ENCODE results near the gene SLC6A1.

SLC6A1 gene

DNA sequence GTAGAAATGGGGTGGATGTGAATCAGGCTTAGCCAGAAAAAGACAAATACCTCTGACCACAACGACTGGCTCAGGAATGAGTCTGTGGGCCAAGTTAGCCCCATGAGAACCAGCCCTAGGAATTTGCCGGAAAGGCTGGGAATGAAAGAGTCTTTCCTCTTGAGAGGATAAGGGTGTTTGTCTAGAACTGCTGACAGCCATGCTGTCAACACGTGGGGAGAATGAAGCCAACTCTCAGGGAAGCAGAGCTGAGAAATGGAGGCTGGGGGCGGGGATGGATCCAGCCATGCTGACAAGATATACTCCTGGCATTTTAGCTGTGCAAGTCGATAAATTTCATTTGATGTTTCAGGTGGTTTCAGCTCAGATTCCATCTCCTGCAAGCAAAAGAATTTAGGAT, 10.6 kb upstream of the SLC6A1 start:
- Histone ChIP-seq H3K4me1 (ENCODE audit: control insufficient read depth, insufficient read depth, low read length) (peaks cover 2% of the 10 kb centered on the region), H3K27ac (ENCODE audit: low read length) (no peak overlapping the region), H3K36me3 (ENCODE audit: control insufficient read depth in 2 of 2, insufficient read depth in 2 of 2, low read length in 2 of 2) (no peaks in the 10 kb centered on the region), H3K9ac (ENCODE audit: low read length in 2 of 2) (no peak overlapping the region), H3K27me3 (ENCODE audit: control insufficient read depth in 1 of 2, insufficient read depth in 2 of 2, low read length in 2 of 2) (peaks cover 0 to 3% of the 10 kb centered on the region in 2 donors), H3K9me3 (ENCODE audit: control insufficient read depth in 2 of 2, low read length in 2 of 2) (no peaks in the 10 kb centered on the region), H3K4me3 (ENCODE audit: low read length in 2 of 2) (no peak overlapping the region)

GRCh38 chr3:10982782-10983181, 9.8 kb upstream of the SLC6A1 start:
- Histone ChIP-seq H3K4me1 (ENCODE audit: control insufficient read depth, insufficient read depth, low read length) (peaks cover 2% of the 10 kb centered on the region), H3K9me3 (ENCODE audit: control insufficient read depth in 2 of 2, low read length in 2 of 2) (no peaks in the 10 kb centered on the region), H3K36me3 (ENCODE audit: control insufficient read depth in 2 of 2, insufficient read depth in 2 of 2, low read length in 2 of 2) (no peaks in the 10 kb centered on the region), H3K9ac (ENCODE audit: low read length in 2 of 2) (no peak overlapping the region), H3K27ac (ENCODE audit: low read length) (no peak overlapping the region), H3K27me3 (ENCODE audit: control insufficient read depth in 1 of 2, insufficient read depth in 2 of 2, low read length in 2 of 2) (peaks cover 0 to 3% of the 10 kb centered on the region in 2 donors), H3K4me3 (ENCODE audit: low read length in 2 of 2) (peak overlapping the region in 1 of 2 donors; percentile 35)

DNA sequence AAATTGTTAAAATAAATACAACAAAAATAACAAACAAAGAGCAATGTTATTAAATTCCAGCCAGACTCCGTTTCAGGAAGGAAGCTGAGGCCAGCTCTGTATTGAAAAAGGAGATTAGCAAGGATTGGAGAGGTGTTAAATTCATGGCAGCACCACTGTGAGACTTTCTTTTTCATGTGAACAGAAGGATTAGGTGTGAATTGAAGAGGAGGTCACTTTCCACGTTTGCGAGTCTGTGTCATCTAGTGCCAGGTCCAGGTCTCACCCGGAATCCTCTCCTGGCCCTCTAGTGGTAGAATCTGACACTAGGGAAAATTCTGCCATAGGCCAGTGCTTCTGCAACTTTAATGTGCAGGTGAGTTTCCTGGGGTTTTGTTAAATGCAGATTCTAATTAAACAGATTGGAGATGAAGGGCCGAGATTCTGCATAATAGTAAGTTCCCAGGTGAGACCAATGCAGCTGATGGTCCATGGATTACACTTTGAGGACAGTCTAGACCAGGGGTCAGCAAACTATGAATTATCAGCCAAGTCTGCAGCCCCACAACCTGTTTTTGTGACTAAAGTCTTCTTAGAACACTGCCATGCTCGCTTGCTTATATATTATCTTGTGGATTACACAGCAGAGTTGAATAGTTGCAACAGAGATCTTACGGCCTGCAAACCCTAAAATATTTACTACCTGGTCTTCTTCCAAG, 9.2 kb upstream of the SLC6A1 start:
- H3K4me1 ChIP-seq (ENCODE audit: control insufficient read depth, insufficient read depth, low read length) = peaks cover 2% of the 10 kb centered on the region
- no peak overlapping the region for H3K27ac ChIP-seq (ENCODE audit: low read length)
- H3K36me3 ChIP-seq (ENCODE audit: control insufficient read depth in 2 of 2, insufficient read depth in 2 of 2, low read length in 2 of 2) = no peaks in the 10 kb centered on the region
- peak overlapping the region in 1 of 2 donors; percentile 51 for H3K9ac ChIP-seq (ENCODE audit: low read length in 2 of 2)
- peak overlapping the region in 1 of 2 donors; percentile 35 for H3K4me3 ChIP-seq (ENCODE audit: low read length in 2 of 2)
- peaks cover 0 to 3% of the 10 kb centered on the region in 2 donors for H3K27me3 ChIP-seq (ENCODE audit: control insufficient read depth in 1 of 2, insufficient read depth in 2 of 2, low read length in 2 of 2)
- H3K9me3 ChIP-seq (ENCODE audit: control insufficient read depth in 2 of 2, low read length in 2 of 2) = no peaks in the 10 kb centered on the region

- no peaks in the 10 kb centered on the region for H3K9me3 ChIP-seq (ENCODE audit: control insufficient read depth in 2 of 2, low read length in 2 of 2)
- H3K4me3 ChIP-seq (ENCODE audit: low read length in 2 of 2) = no peak overlapping the region
- H3K27me3 ChIP-seq (ENCODE audit: control insufficient read depth in 1 of 2, insufficient read depth in 2 of 2, low read length in 2 of 2) = peaks cover 0 to 3% of the 10 kb centered on the region in 2 donors
- peaks cover 2% of the 10 kb centered on the region for H3K4me1 ChIP-seq (ENCODE audit: control insufficient read depth, insufficient read depth, low read length)
- H3K27ac ChIP-seq (ENCODE audit: low read length) = no peak overlapping the region
- H3K36me3 ChIP-seq (ENCODE audit: control insufficient read depth in 2 of 2, insufficient read depth in 2 of 2, low read length in 2 of 2) = no peaks in the 10 kb centered on the region
- no peak overlapping the region for H3K9ac ChIP-seq (ENCODE audit: low read length in 2 of 2)
Measured at GRCh38 chr3:10984371-10984896, 8.1 kb upstream of the SLC6A1 start.

GRCh38 chr3:10985181-10985580, 7.4 kb upstream of the SLC6A1 start:
- Histone ChIP-seq H3K9ac (ENCODE audit: low read length in 2 of 2) (no peak overlapping the region), H3K4me1 (ENCODE audit: control insufficient read depth, insufficient read depth, low read length) (peaks cover 2% of the 10 kb centered on the region), H3K27ac (ENCODE audit: low read length) (no peak overlapping the region), H3K4me3 (ENCODE audit: low read length in 2 of 2) (no peak overlapping the region), H3K9me3 (ENCODE audit: control insufficient read depth in 2 of 2, low read length in 2 of 2) (no peaks in the 10 kb centered on the region), H3K36me3 (ENCODE audit: control insufficient read depth in 2 of 2, insufficient read depth in 2 of 2, low read length in 2 of 2) (no peaks in the 10 kb centered on the region), H3K27me3 (ENCODE audit: control insufficient read depth in 1 of 2, insufficient read depth in 2 of 2, low read length in 2 of 2) (peaks cover 0 to 3% of the 10 kb centered on the region in 2 donors)

DNA sequence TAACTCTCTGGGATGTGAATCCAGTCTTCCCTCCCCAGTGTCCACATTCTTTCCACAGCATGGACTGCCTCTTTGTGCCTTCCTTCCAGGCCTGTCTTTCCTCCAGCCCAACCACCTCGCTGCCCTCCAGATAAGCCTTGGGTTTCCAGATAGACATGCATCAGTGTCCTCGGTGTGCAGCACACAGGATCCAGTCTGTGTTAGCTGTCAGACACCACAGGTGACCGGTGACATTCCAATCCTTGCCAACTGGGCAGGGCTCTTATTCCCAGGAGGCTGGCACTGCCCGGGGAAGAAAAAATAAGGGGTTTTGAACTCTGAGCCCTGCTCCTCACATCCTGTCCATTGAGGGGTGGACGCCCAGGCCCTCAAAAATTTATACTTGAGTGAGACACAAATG, 6.0 kb upstream of the SLC6A1 start:
- Histone ChIP-seq H3K27ac (ENCODE audit: low read length) (no peak overlapping the region), H3K9ac (ENCODE audit: low read length in 2 of 2) (no peak overlapping the region), H3K27me3 (ENCODE audit: control insufficient read depth in 1 of 2, insufficient read depth in 2 of 2, low read length in 2 of 2) (peaks cover 0 to 6% of the 10 kb centered on the region in 2 donors), H3K9me3 (ENCODE audit: control insufficient read depth in 2 of 2, low read length in 2 of 2) (no peaks in the 10 kb centered on the region), H3K4me3 (ENCODE audit: low read length in 2 of 2) (no peak overlapping the region), H3K36me3 (ENCODE audit: control insufficient read depth in 2 of 2, insufficient read depth in 2 of 2, low read length in 2 of 2) (no peaks in the 10 kb centered on the region), H3K4me1 (ENCODE audit: control insufficient read depth, insufficient read depth, low read length) (peaks cover 2% of the 10 kb centered on the region)

GRCh38 chr3:10988001-10988665, 4.4 kb upstream of the SLC6A1 start:
- Histone ChIP-seq H3K4me3 (ENCODE audit: low read length in 2 of 2) (no peak overlapping the region), H3K27me3 (ENCODE audit: control insufficient read depth in 1 of 2, insufficient read depth in 2 of 2, low read length in 2 of 2) (peaks cover 4 to 13% of the 10 kb centered on the region in 2 donors), H3K9ac (ENCODE audit: low read length in 2 of 2) (no peak overlapping the region), H3K36me3 (ENCODE audit: control insufficient read depth in 2 of 2, insufficient read depth in 2 of 2, low read length in 2 of 2) (no peaks in the 10 kb centered on the region), H3K9me3 (ENCODE audit: control insufficient read depth in 2 of 2, low read length in 2 of 2) (no peaks in the 10 kb centered on the region), H3K4me1 (ENCODE audit: control insufficient read depth, insufficient read depth, low read length) (peaks cover 6% of the 10 kb centered on the region), H3K27ac (ENCODE audit: low read length) (no peak overlapping the region)

GRCh38 chr3:10988991-10989484, 3.5 kb upstream of the SLC6A1 start:
- Histone ChIP-seq H3K36me3 (ENCODE audit: control insufficient read depth in 2 of 2, insufficient read depth in 2 of 2, low read length in 2 of 2) (no peaks in the 10 kb centered on the region), H3K4me3 (ENCODE audit: low read length in 2 of 2) (no peak overlapping the region), H3K27ac (ENCODE audit: low read length) (no peak overlapping the region), H3K4me1 (ENCODE audit: control insufficient read depth, insufficient read depth, low read length) (peaks cover 11% of the 10 kb centered on the region), H3K27me3 (ENCODE audit: control insufficient read depth in 1 of 2, insufficient read depth in 2 of 2, low read length in 2 of 2) (peaks cover 13 to 22% of the 10 kb centered on the region in 2 donors), H3K9me3 (ENCODE audit: control insufficient read depth in 2 of 2, low read length in 2 of 2) (no peaks in the 10 kb centered on the region), H3K9ac (ENCODE audit: low read length in 2 of 2) (no peak overlapping the region)

DNA sequence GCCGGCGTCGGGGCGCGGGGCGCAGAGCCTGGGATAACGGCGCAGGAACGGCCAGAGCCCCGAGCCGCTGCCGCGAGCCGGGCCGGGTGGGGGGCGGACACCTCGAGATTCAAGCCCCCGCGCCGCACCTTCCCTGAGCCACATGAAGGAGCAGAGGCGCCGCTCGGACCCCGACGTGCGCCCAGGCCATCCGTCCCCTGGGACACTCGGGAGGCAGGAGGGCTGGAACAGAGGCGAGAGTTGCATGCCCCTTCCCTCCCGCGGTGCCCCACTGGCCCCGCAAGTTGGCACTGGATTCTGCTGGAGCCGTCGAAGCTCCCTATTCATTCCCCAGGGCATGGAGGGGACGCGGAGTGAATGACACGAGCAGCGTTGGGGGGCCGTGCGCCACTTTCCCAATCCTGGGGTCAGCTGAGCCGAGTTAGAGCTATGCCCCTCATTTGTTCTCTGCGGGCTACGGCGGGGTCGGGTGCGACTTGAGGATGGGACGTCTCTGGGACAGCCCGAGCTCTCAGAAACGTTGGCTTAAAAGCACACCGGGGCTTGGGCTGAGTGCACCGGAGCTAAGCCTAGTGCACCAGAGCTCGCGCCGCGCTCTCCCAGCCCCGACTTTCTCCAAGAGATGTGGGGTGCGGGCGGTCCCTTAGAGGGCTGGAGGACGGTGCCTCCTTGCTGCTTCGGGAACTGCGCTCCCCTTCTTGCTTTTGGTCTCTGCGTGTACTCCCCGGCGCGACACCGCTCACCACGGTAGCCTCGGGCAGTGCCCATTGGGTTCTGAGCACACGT, 588 bp downstream of the SLC6A1 start:
- no peaks in the 10 kb centered on the region for H3K9me3 ChIP-seq (ENCODE audit: control insufficient read depth in 2 of 2, low read length in 2 of 2)
- peaks cover 11% of the 10 kb centered on the region for H3K4me1 ChIP-seq (ENCODE audit: control insufficient read depth, insufficient read depth, low read length)
- H3K36me3 ChIP-seq (ENCODE audit: control insufficient read depth in 2 of 2, insufficient read depth in 2 of 2, low read length in 2 of 2) = no peaks in the 10 kb centered on the region
- no peak overlapping the region for H3K9ac ChIP-seq (ENCODE audit: low read length in 2 of 2)
- no peak overlapping the region for H3K27ac ChIP-seq (ENCODE audit: low read length)
- peaks cover 34 to 46% of the 10 kb centered on the region in 2 donors for H3K27me3 ChIP-seq (ENCODE audit: control insufficient read depth in 1 of 2, insufficient read depth in 2 of 2, low read length in 2 of 2)
- peak overlapping the region; percentile 4 to 35 for H3K4me3 ChIP-seq (ENCODE audit: low read length in 2 of 2)

- H3K27me3 ChIP-seq (ENCODE audit: control insufficient read depth in 1 of 2, insufficient read depth in 2 of 2, low read length in 2 of 2) = peaks cover 34 to 50% of the 10 kb centered on the region in 2 donors
- no peak overlapping the region for H3K4me3 ChIP-seq (ENCODE audit: low read length in 2 of 2)
- H3K36me3 ChIP-seq (ENCODE audit: control insufficient read depth in 2 of 2, insufficient read depth in 2 of 2, low read length in 2 of 2) = no peaks in the 10 kb centered on the region
- H3K4me1 ChIP-seq (ENCODE audit: control insufficient read depth, insufficient read depth, low read length) = peaks cover 11% of the 10 kb centered on the region
- no peak overlapping the region for H3K27ac ChIP-seq (ENCODE audit: low read length)
- H3K9ac ChIP-seq (ENCODE audit: low read length in 2 of 2) = no peak overlapping the region
- no peaks in the 10 kb centered on the region for H3K9me3 ChIP-seq (ENCODE audit: control insufficient read depth in 2 of 2, low read length in 2 of 2)
Measured at GRCh38 chr3:10993729-10994065, 1.1 kb downstream of the SLC6A1 start.
